Measurements from ENCODE around the gene CRYL1. TPM values are rescaled to one million over a fixed set of nuclear protein-coding genes. Genes with fewer than 3 reads are reported as not detected.

Gene CRYL1
- polyA plus RNA-seq, 2 of the 4 experiments (the other 2 are of a cell fraction): 4.1 to 17.4 TPM

GRCh38 chr13:20473139-20473538, 52.5 kb downstream of the CRYL1 start:
- ATAC-seq: no peak; a peak in 1 of 6 replicates
- peak overlapping the region; percentile 35 to 56; a peak in 4 of 6 replicates for H3K27ac ChIP-seq

More at GRCh38 chr13:20473139-20473538, 52.5 kb downstream of the CRYL1 start:
- Histone ChIP-seq H3K4me1 (peaks cover 10% of the 10 kb centered on the region; the same call in 2 of the 3 replicates), H3K9me3 (no peaks in the 10 kb centered on the region), H3K4me2 (peak overlapping the region; percentile 42; the same call in 2 of the 3 replicates), H3K4me3 (no peak overlapping the region)
- 77% methylated on average over 14 of the region's 14 CpGs for WGBS (ENCODE audit: missing lambda C conversion rate)
- ChIA-PET CTCF (interaction anchor here (0.6 to 1.1 kb wide), 2 partner anchors 23 to 222 kb away, joined by 3 read pairs; no protein-coding TSS in a partner anchor), POLR2A (no interaction called here)
- TF ChIP-seq CBX8 (IDR thresholded peaks at IDR 0.05) (no peak), REST (IDR thresholded peaks at IDR 0.05) (no peak), HEYL (CRISPR knock-in tag; IDR thresholded peaks at IDR 0.05) (no peak), ZSCAN20 (CRISPR knock-in tag; IDR thresholded peaks at IDR 0.05) (no peak), RFX5 (IDR thresholded peaks at IDR 0.05) (no peak), POLR2AphosphoS2 (conservative IDR thresholded peaks at IDR 0.05; ENCODE audit: low read length) (no peak), HDAC2 (IDR thresholded peaks at IDR 0.05) (no peak), BHLHE40 (IDR thresholded peaks at IDR 0.05; ENCODE audit: low read depth, low read length) (no peak), EP300 (IDR thresholded peaks at IDR 0.05) (no peak), E2F6 (IDR thresholded peaks at IDR 0.05; ENCODE audit: borderline replicate concordance, low read depth) (no peak), ELK1 (IDR thresholded peaks at IDR 0.05; ENCODE audit: low read depth, low read length) (no peak), FOSL2 (IDR thresholded peaks at IDR 0.05) (no peak), FOSL2 (CRISPR knock-in tag; IDR thresholded peaks at IDR 0.05) (no peak), MAX (IDR thresholded peaks at IDR 0.05) (no peak), HES2 (IDR thresholded peaks at IDR 0.05) (no peak), ZFP36 (IDR thresholded peaks at IDR 0.05; ENCODE audit: borderline replicate concordance, partially characterized antibody) (no peak), USF2 (IDR thresholded peaks at IDR 0.05) (no peak)
- FAIRE-seq (no peak), DNase-seq (ENCODE audit: low read depth in 1 of 2, low spot score in 1 of 2) (no peak)
